ENCODE measurements around the gene MRPS16. TPM values are rescaled to one million over a fixed set of nuclear protein-coding genes. Genes with fewer than 3 reads are reported as not detected.

Gene MRPS16
- total RNA-seq, 1 experiment from 2014 or later, result 191 TPM

GRCh38 chr10:73246322-73246645 lies 6.2 kb downstream of the MRPS16 start:
- Mint-ChIP-seq H3K9me3 (ENCODE audit: unreplicated experiment) (no peaks in the 10 kb centered on the region), H3K36me3 (ENCODE audit: insufficient read depth, unreplicated experiment) (peaks cover 98% of the 10 kb centered on the region), H3K27me3 (ENCODE audit: insufficient read depth, unreplicated experiment) (no peaks in the 10 kb centered on the region), H3K4me1 (ENCODE audit: low read depth, unreplicated experiment) (peaks cover 42% of the 10 kb centered on the region), H3K4me3 (ENCODE audit: unreplicated experiment) (peak overlapping the region; percentile 99), H3K27ac (ENCODE audit: unreplicated experiment) (peak overlapping the region; percentile 100)
- TSS peak; percentile 60 for BruUV-seq (replicated peaks)
- ChIA-PET POLR2A (interaction anchor here (0.6 to 2.1 kb wide), 18 partner anchors 8 to 1395 kb away, joined by 3 to 31 read pairs (median 4); partner anchors contain the start of genes ADK, AP3M1, CFAP70 and ECD), CTCF (interaction anchor here (1.0 to 1.6 kb wide), 5 partner anchors 9 to 152 kb away, joined by 3 to 8 read pairs (median 6); partner anchors contain the start of genes ECD, FAM149B1 and P4HA1)
- DNase-seq, result no peak
- intact Hi-C loops (cut with micrococcal nuclease; ENCODE audit: unreplicated experiment), result no loop called here
- no peaks in the 10 kb centered on the region for H3K9me3 ChIP-seq
- no peaks in the 10 kb centered on the region for H3K27me3 ChIP-seq (replicated peaks; ENCODE audit: control insufficient read depth, insufficient read depth, low read length)
- H3K4me3 ChIP-seq (ENCODE audit: low read depth, low read length), result peak overlapping the region; percentile 86
- 0 out of 2 replicates have a peak, but pooled peaks cover 13% of the 10 kb centered on the region for H3K4me1 ChIP-seq
- H3K36me3 ChIP-seq (ENCODE audit: control insufficient read depth, insufficient read depth, low read length), result peaks cover 6% of the 10 kb centered on the region
- TF ChIP-seq, protein P1, sequence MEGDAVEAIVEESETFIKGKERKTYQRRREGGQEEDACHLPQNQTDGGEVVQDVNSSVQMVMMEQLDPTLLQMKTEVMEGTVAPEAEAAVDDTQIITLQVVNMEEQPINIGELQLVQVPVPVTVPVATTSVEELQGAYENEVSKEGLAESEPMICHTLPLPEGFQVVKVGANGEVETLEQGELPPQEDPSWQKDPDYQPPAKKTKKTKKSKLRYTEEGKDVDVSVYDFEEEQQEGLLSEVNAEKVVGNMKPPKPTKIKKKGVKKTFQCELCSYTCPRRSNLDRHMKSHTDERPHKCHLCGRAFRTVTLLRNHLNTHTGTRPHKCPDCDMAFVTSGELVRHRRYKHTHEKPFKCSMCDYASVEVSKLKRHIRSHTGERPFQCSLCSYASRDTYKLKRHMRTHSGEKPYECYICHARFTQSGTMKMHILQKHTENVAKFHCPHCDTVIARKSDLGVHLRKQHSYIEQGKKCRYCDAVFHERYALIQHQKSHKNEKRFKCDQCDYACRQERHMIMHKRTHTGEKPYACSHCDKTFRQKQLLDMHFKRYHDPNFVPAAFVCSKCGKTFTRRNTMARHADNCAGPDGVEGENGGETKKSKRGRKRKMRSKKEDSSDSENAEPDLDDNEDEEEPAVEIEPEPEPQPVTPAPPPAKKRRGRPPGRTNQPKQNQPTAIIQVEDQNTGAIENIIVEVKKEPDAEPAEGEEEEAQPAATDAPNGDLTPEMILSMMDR (IDR thresholded peaks at IDR 0.05; ENCODE audit: insufficient read depth in 1 of 2, low read depth in 1 of 2, low read length in 1 of 2, severe bottlenecking in 1 of 2, unreplicated experiment in 1 of 2), result no peak

GRCh38 chr10:73244866-73245477 lies 7.5 kb downstream of the MRPS16 start:
- Mint-ChIP-seq H3K9me3 (ENCODE audit: unreplicated experiment) (no peaks in the 10 kb centered on the region), H3K4me3 (ENCODE audit: unreplicated experiment) (peak overlapping the region; percentile 99), H3K27me3 (ENCODE audit: insufficient read depth, unreplicated experiment) (no peaks in the 10 kb centered on the region), H3K36me3 (ENCODE audit: insufficient read depth, unreplicated experiment) (peaks cover 98% of the 10 kb centered on the region), H3K4me1 (ENCODE audit: low read depth, unreplicated experiment) (peaks cover 31% of the 10 kb centered on the region), H3K27ac (ENCODE audit: unreplicated experiment) (peak overlapping the region; percentile 100)
- intact Hi-C loops (cut with micrococcal nuclease; ENCODE audit: unreplicated experiment), result no loop called here
- DNase-seq, result no peak
- no TSS peak for BruUV-seq (replicated peaks)
- Histone ChIP-seq H3K27me3 (replicated peaks; ENCODE audit: control insufficient read depth, insufficient read depth, low read length) (no peaks in the 10 kb centered on the region), H3K4me3 (ENCODE audit: low read depth, low read length) (peak overlapping the region; percentile 86), H3K4me1 (0 out of 2 replicates have a peak, but pooled peaks cover 13% of the 10 kb centered on the region), H3K36me3 (ENCODE audit: control insufficient read depth, insufficient read depth, low read length) (peaks cover 7% of the 10 kb centered on the region), H3K9me3 (no peaks in the 10 kb centered on the region)
- POLR2A ChIA-PET, result interaction anchor here (0.6 kb wide), 1 partner anchor 28 kb away, joined by 3 read pairs; no protein-coding TSS in a partner anchor
- CTCF ChIA-PET, result interaction anchor here (0.6 kb wide), 1 partner anchor 409 kb away, joined by 3 read pairs; no protein-coding TSS in a partner anchor
- TF ChIP-seq, protein P1 (IDR thresholded peaks at IDR 0.05; ENCODE audit: insufficient read depth in 1 of 2, low read depth in 1 of 2, low read length in 1 of 2, severe bottlenecking in 1 of 2, unreplicated experiment in 1 of 2), result no peak

DNA sequence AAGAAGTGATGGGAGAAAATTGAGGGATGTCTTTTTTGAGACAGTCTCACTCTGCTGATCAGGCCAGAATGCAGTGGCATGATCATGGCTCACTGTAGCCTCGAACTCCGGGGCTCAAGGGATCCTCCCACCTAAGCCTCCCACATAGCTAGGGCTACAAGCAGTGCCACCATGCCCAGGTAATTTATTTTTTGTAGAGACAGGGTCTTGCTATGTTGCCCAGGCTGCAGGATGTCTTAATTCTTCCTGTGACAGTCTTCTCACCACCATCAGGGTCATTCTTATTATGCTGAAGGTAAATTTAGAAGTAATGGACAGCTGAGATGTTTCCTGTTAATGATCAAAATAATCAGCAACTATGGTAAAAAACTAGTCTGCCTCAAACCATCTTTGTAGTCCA lies 12.5 kb downstream of the MRPS16 start:
- intact Hi-C loops (cut with micrococcal nuclease; ENCODE audit: unreplicated experiment), result no loop called here
- ChIA-PET POLR2A (no interaction called here), CTCF (no interaction called here)
- Mint-ChIP-seq H3K4me3 (ENCODE audit: unreplicated experiment) (no peak overlapping the region), H3K27me3 (ENCODE audit: insufficient read depth, unreplicated experiment) (no peaks in the 10 kb centered on the region), H3K36me3 (ENCODE audit: insufficient read depth, unreplicated experiment) (peaks cover 94% of the 10 kb centered on the region), H3K27ac (ENCODE audit: unreplicated experiment) (no peak overlapping the region), H3K9me3 (ENCODE audit: unreplicated experiment) (no peaks in the 10 kb centered on the region), H3K4me1 (ENCODE audit: low read depth, unreplicated experiment) (peaks cover 8% of the 10 kb centered on the region)
- H3K4me3 ChIP-seq (ENCODE audit: low read depth, low read length), result no peak overlapping the region
- no peaks in the 10 kb centered on the region for H3K9me3 ChIP-seq
- no peak for DNase-seq
- 0 out of 2 replicates have a peak, but pooled peaks cover 4% of the 10 kb centered on the region for H3K4me1 ChIP-seq
- TF ChIP-seq, protein P1 (IDR thresholded peaks at IDR 0.05; ENCODE audit: insufficient read depth in 1 of 2, low read depth in 1 of 2, low read length in 1 of 2, severe bottlenecking in 1 of 2, unreplicated experiment in 1 of 2), result no peak
- no TSS peak for BruUV-seq (replicated peaks)
- peaks cover 8% of the 10 kb centered on the region for H3K36me3 ChIP-seq (ENCODE audit: control insufficient read depth, insufficient read depth, low read length)
- no peaks in the 10 kb centered on the region for H3K27me3 ChIP-seq (replicated peaks; ENCODE audit: control insufficient read depth, insufficient read depth, low read length)

Measured in Caco-2 (cell line).